HG03108 (cell line): Measurements from ENCODE around the gene DSE.

Source experiments
- ATAC-seq: cut with Tn5 transposase; IDR thresholded peaks from one replicate; pipeline ENCODE4 v1.9.1; 2021; ENCODE audit warnings: moderate library complexity; ENCODE audit not compliant: unreplicated experiment

Gene DSE

DNA sequence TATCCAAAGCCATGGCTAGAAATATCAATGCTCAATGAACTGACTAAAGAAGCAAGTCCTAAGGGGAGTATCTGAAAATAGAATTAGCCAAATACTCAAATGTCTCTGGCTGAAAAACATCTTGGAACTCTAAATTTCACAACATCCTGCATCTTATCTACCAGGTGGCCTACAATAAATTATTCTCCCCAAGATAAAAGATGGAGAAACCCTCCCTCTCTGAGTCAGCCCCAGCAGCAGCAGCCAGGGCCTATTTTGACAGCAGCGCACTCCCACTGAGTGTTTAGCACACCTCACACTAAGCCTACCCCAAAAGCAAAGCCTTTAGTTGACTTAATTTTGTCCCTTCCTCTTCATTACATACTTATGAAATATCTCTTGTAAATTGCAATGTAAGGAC, 96.3 kb downstream of the DSE start:
- no peak for ATAC-seq

- no peak for ATAC-seq
These were observed 96.8 kb downstream of the DSE start for GRCh38 chr6:116467514-116467913.

GRCh38 chr6:116468293-116468692, 97.5 kb downstream of the DSE start:
- no peak for ATAC-seq

DNA sequence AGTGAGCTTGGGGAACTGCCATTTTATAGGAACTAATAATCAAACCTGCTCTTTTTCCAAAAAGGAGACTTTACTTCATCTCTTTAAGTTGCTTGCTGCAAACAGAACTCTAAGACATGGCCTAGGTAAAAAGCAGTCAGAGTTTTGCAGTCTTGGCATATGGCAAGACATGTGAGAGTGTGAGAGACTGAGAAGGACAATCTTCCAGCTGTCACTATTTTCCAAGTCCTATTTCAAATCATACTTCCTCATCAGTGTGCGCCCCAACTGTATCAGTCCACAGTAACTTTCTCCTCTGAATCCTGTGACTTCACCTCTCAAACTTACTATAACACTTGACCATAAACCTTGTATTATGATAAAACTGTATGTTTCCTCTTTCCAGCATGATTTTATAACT, 100.8 kb downstream of the DSE start:
- no peak for ATAC-seq

DNA sequence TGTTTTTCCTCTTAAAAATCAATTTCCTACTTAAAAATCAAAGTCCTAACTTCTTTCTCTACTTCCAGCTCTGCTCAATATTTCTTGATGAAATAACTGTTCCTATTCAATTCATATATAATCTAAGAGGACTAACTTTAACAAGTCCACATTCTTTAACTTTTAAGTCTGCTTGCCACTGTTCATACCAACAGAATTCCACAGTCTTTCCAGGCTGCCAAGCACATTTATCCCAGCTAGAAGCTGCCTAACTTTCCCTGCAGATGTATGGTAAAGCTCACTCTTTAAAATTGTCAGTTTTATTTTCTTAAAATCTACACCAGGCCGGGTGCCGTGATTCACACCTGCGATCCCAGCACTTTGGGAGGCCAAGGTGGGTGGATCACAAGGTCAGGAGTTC, 102.0 kb downstream of the DSE start:
- no peak for ATAC-seq

- ATAC-seq: no peak
These were observed 104.4 kb downstream of the DSE start for GRCh38 chr6:116475141-116475540.

DNA sequence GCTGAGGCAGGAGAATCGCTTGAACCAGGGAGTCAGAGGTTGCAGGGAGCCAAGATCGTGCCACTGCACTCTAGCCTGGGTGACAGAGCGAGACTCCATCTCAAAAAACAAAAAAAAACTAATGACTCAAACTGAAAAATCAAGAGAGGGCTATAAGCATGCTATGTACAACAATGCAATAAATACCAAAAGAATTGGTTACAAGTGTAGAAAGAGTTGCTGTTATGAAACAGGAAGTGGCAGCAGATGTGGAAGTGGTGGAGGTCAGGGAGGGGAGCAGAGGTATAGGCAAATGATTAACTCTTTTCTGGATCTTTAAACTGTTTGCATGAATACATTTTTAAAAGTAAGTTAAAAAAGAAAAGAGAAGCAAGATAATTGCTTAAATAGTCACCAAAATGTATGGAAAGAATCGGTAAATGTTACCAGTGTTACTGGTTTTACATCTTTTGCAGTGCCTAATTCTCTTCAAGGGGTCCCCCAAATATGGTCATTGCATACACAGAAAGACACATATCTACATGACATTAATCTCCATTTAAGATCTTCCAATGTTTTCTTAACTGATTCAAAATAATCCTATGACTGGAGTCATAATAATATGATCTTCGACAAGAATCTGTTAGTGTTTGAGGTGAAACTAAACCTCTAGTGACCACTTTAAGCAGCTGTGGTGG, 105.4 kb downstream of the DSE start:
- peak; percentile 100 for ATAC-seq

- no peak for ATAC-seq
These were observed 112.0 kb downstream of the DSE start for GRCh38 chr6:116482780-116483179.

GRCh38 chr6:116483616-116484015, 112.9 kb downstream of the DSE start:
- no peak for ATAC-seq

- no peak for ATAC-seq
These were observed 114.9 kb downstream of the DSE start for GRCh38 chr6:116485559-116486184.

DNA sequence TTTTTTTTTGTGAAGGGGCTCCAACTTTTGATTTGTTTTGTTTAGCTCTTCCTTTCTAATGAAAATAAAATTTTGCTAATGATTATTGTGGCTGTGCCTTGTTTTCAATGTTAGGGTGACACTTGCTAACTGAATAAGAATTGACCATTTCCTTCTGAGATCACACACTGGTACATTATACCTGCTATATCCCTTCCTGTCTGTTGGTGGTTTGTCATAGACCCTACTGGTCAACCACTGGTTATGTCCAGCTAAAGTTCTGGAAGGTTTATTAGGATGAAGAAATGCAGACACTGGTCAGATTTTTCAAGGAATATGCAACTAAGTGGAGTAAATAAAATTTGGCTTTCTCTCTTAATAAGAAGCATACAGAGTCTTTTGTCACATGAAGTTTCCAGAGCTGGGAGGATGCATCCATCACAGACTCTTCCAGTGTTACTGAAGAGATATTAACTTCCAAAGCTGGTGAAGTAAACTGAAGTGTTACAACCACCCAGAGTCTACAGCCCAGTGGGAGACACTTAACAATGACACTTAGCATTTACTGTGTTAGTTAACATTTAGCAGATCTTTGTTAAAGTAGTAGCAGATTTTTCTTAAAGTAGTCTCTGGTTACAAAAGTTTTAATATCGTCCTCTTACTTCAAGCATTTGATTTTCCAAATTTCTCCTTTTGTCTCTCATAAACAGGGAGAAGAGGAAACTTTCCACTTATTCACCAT, 121.0 kb downstream of the DSE start:
- no peak for ATAC-seq

DNA sequence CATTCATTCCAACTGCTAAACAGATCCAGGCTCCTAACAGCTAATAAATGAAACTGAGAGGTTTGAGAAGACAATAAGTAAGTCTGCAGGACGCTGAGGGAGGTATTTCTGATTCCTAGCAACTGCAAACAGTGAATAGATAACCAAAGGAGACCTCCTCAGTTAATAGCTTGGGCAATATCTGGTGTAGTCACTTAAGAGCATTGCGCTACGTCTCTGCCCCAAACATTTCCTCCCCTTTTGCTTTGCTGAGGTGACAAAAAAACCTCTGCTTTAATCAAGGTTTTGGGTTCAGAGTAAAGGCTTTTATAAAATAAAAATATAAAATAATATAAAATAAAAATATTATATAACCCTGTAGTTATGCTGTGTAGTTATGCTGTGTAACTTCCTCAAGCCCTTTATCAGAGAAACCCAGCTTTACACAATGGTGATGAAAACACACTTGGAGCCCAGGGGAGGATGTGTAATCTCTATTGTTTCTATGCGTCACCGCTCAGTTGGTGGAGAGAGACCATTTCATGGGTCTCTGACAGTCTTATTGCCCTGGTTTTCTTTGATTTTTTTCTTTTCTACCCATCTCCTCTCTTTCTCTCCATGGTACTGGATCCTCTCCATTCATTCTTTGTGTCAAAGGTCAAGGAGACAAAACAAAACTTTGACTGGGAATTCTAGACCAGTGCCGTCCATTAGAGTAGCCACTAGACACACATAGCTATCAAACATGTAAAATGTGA, 121.8 kb downstream of the DSE start:
- no peak for ATAC-seq
